Measurements from ENCODE around the gene SFT2D2.

DNA sequence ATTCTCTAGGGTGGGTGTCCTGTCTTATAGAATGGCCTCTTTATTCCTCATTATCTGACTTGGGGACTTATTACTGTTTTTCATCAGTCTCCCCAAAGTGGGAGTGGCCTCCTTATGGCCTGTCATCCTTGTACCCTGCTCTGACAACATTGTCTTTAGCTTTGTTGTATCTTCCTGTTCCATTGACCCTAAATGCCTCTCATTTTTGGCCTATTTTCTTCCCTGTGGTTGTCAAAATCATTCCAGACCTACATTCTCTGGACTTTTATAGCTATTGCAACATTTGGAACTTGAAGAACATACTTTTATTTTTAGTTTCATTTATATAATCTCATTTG lies 9.7 kb downstream of the SFT2D2 start:
- TF ChIP-seq, protein P1, sequence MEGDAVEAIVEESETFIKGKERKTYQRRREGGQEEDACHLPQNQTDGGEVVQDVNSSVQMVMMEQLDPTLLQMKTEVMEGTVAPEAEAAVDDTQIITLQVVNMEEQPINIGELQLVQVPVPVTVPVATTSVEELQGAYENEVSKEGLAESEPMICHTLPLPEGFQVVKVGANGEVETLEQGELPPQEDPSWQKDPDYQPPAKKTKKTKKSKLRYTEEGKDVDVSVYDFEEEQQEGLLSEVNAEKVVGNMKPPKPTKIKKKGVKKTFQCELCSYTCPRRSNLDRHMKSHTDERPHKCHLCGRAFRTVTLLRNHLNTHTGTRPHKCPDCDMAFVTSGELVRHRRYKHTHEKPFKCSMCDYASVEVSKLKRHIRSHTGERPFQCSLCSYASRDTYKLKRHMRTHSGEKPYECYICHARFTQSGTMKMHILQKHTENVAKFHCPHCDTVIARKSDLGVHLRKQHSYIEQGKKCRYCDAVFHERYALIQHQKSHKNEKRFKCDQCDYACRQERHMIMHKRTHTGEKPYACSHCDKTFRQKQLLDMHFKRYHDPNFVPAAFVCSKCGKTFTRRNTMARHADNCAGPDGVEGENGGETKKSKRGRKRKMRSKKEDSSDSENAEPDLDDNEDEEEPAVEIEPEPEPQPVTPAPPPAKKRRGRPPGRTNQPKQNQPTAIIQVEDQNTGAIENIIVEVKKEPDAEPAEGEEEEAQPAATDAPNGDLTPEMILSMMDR (IDR thresholded peaks at IDR 0.05; ENCODE audit: control extremely low read depth in 1 of 3, insufficient read depth in 1 of 3, low read depth in 1 of 3, low read length in 3 of 3): no peak
- TF ChIP-seq CBX5 (IDR thresholded peaks at IDR 0.05; ENCODE audit: low read depth, low read length): no peak
- TF ChIP-seq POLR2AphosphoS5 (IDR thresholded peaks at IDR 0.05; ENCODE audit: low read depth, low read length): no peak
- TF ChIP-seq GABPA (IDR thresholded peaks at IDR 0.05; ENCODE audit: borderline replicate concordance, insufficient read depth, low read length): no peak
- no peak for TF ChIP-seq EP300 (IDR thresholded peaks at IDR 0.05; ENCODE audit: borderline replicate concordance in 1 of 2, low read depth in 2 of 2, low read length in 2 of 2)
- TF ChIP-seq POLR2A (IDR thresholded peaks at IDR 0.05; ENCODE audit: control extremely low read depth in 1 of 2, low read depth in 2 of 2, low read length in 2 of 2): no peak
- TF ChIP-seq MAFK (IDR thresholded peaks at IDR 0.05; ENCODE audit: low read depth, low read length): no peak
- TF ChIP-seq, protein P2, sequence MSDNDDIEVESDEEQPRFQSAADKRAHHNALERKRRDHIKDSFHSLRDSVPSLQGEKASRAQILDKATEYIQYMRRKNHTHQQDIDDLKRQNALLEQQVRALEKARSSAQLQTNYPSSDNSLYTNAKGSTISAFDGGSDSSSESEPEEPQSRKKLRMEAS (IDR thresholded peaks at IDR 0.05): no peak
- no peak for TF ChIP-seq RAD21 (IDR thresholded peaks at IDR 0.05 in 1 of 2, conservative IDR thresholded peaks at IDR 0.05 in 1 of 2; ENCODE audit: low read depth in 2 of 2, low read length in 2 of 2)
- TF ChIP-seq TEAD4 (IDR thresholded peaks at IDR 0.05; ENCODE audit: low read depth, low read length): no peak

Measured in H1 (cell line).